ENCODE measurements around the gene HYKK. TPM values are rescaled to one million over a fixed set of nuclear protein-coding genes. Genes with fewer than 3 reads are reported as not detected.

Gene HYKK
- polyA plus RNA-seq, 1 donor from 2014 or later = not detected

GRCh38 chr15:78573416-78573815 lies 66.0 kb downstream of the HYKK start:
- Histone ChIP-seq H3K9me3 (ENCODE audit: low read length) (no peaks in the 10 kb centered on the region), H3K27ac (ENCODE audit: low read length) (no peak overlapping the region), H3F3A (ENCODE audit: insufficient read depth, low read length, poor library complexity, severe bottlenecking) (no peaks in the 10 kb centered on the region), H3K4me2 (ENCODE audit: low read length) (no peak overlapping the region), H3K79me2 (replicated peaks; ENCODE audit: insufficient read depth, low read length) (peaks cover 15% of the 10 kb centered on the region), H4K20me1 (ENCODE audit: insufficient read depth) (no peaks in the 10 kb centered on the region), H3K36me3 (ENCODE audit: insufficient read depth, low read length) (no peaks in the 10 kb centered on the region), H3K9ac (ENCODE audit: low read length) (no peak overlapping the region), H3K27me3 (ENCODE audit: insufficient read depth, low read depth, low read length) (no peaks in the 10 kb centered on the region), H3K9me2 (ENCODE audit: insufficient read depth, low read length) (no peaks in the 10 kb centered on the region), H3K4me3 (ENCODE audit: low read length) (no peak overlapping the region), H2AFZ (ENCODE audit: low read depth, low read length) (no peak overlapping the region)
- TF ChIP-seq REST (IDR thresholded peaks at IDR 0.05; ENCODE audit: borderline replicate concordance) = no peak
- no peak for TF ChIP-seq TAF1 (IDR thresholded peaks at IDR 0.05; ENCODE audit: low read depth)
- no peak for TF ChIP-seq RAD21 (conservative IDR thresholded peaks at IDR 0.05)
- TF ChIP-seq MXI1 (conservative IDR thresholded peaks at IDR 0.05; ENCODE audit: poor library complexity, severe bottlenecking) = no peak
- TF ChIP-seq SMC3 (conservative IDR thresholded peaks at IDR 0.05; ENCODE audit: poor library complexity) = no peak
- TF ChIP-seq POLR2AphosphoS5 (IDR thresholded peaks at IDR 0.05) = no peak
- no peak for TF ChIP-seq EP300 (conservative IDR thresholded peaks at IDR 0.05; ENCODE audit: poor library complexity, severe bottlenecking)
- no peak for TF ChIP-seq EZH2 (IDR thresholded peaks at IDR 0.05; ENCODE audit: borderline replicate concordance, insufficient read depth, low read length, poor library complexity, severe bottlenecking)

- Histone ChIP-seq H3K27ac (ENCODE audit: low read length) (no peak overlapping the region), H3K79me2 (replicated peaks; ENCODE audit: insufficient read depth, low read length) (peaks cover 8% of the 10 kb centered on the region), H3K4me2 (ENCODE audit: low read length) (no peak overlapping the region), H2AFZ (ENCODE audit: low read depth, low read length) (no peak overlapping the region), H3K4me3 (ENCODE audit: low read length) (no peak overlapping the region), H3F3A (ENCODE audit: insufficient read depth, low read length, poor library complexity, severe bottlenecking) (no peaks in the 10 kb centered on the region), H3K27me3 (ENCODE audit: insufficient read depth, low read depth, low read length) (no peaks in the 10 kb centered on the region), H3K9me2 (ENCODE audit: insufficient read depth, low read length) (no peaks in the 10 kb centered on the region), H3K9ac (ENCODE audit: low read length) (no peak overlapping the region), H3K36me3 (ENCODE audit: insufficient read depth, low read length) (no peaks in the 10 kb centered on the region), H4K20me1 (ENCODE audit: insufficient read depth) (no peaks in the 10 kb centered on the region), H3K9me3 (ENCODE audit: low read length) (no peaks in the 10 kb centered on the region)
- TF ChIP-seq MXI1 (conservative IDR thresholded peaks at IDR 0.05; ENCODE audit: poor library complexity, severe bottlenecking) (no peak), EP300 (conservative IDR thresholded peaks at IDR 0.05; ENCODE audit: poor library complexity, severe bottlenecking) (no peak), POLR2AphosphoS5 (IDR thresholded peaks at IDR 0.05) (no peak), TAF1 (IDR thresholded peaks at IDR 0.05; ENCODE audit: low read depth) (no peak), CTCF (IDR thresholded peaks at IDR 0.05; ENCODE audit: poor library complexity, severe bottlenecking) (no peak), EZH2 (IDR thresholded peaks at IDR 0.05; ENCODE audit: borderline replicate concordance, insufficient read depth, low read length, poor library complexity, severe bottlenecking) (no peak), SMC3 (conservative IDR thresholded peaks at IDR 0.05; ENCODE audit: poor library complexity) (no peak), RAD21 (conservative IDR thresholded peaks at IDR 0.05) (no peak), REST (IDR thresholded peaks at IDR 0.05; ENCODE audit: borderline replicate concordance) (no peak)
These were observed 67.6 kb downstream of the HYKK start for GRCh38 chr15:78574944-78575343.

Measured in neural cell (in vitro differentiated cells).